COLO668 (cell line): ENCODE measurements around the gene MELK.
"Not testable (repeated sequence)": the region's sequence is repeated elsewhere in the genome, so short reads cannot be mapped to it uniquely, and the experiment has no call there.

Experiments used
- DNase-seq: peaks from one replicate; lab custom pipeline; 2025; ENCODE audit not compliant: unreplicated experiment; lab: John Stamatoyannopoulos, UW

Gene MELK

DNA sequence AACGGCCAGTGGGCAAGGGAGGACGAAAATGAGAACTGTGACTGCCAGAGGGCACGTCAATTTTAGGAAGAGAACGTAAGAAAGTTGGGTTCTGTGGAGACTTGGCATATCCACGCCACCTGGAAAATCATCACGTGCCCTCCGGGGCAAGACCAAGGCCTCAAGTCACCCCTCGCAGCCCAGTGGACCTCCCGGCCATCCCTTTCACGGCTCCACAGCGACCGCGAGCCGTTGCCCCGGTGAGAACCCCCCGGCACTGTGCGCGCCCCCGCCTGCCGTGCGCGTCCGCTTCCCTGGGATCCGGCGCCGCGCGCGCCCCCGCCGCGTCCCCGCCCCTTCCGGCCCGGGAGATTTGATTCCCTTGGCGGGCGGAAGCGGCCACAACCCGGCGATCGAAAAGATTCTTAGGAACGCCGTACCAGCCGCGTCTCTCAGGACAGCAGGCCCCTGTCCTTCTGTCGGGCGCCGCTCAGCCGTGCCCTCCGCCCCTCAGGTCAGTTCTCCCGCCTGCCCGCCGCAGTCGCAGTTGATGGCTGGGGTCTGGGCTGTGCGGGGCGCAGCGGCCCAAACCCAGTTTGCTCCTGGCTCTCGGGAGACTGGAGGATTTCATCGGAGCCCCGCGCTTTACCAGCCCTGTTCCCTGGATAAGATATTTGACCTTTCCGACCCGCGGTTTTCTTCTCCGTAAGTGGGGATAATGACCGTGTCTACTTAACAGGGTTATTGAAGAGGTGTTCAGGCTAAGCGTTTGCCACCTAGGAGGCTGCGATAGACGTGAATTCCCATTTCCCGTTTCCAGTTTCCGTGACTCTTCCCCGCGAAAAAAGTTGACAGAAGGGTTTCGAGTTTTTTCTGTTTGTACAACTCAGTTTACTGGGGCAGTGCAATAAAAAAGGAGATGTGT is at the start of gene MELK:
MELK (plus strand) TSS at position 381 of the 904 bp plus-strand sequence. CDS start 8,787 bp downstream, outside the sequence.
- peak; percentile 92 for DNase-seq

DNA sequence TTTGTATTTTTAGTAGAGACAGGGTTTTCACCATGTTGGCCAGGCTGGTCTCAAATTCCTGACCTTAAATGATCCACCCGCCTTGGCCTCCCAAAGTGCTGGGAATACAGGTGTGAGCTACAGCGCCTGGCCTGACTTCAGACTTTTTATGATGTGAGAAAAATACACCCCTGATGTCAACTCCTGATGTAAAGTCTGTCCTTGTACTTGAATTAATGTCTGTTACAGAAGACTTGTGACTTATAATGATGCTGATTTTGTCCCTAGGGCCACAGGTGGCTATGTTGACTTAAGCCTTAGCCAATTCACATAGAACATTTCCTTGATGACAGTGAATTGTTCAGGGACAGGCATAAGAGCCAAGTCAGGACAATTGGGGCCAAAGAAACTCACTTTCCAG is 42.5 kb upstream of the MELK start:
- DNase-seq: no peak

DNA sequence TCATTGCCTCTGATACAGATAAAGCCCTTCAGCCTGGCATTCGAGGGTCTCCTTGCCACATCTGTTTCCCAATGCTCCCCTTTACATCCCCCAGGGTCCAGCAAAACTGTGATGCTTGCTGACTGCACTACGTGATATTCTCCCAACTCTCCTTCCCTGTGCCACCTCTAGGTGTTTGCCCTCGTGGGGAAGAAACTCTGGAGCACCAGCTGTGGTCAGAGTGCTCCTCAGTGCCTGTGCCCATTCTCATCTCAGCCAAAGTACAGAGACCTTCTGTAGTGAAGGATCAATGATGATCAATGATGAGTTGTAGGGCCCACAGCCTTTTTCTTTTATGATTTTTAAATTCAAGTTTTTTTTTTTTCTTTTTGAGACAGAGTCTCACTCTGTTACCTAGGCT is 40.3 kb upstream of the MELK start:
- DNase-seq: no peak

DNA sequence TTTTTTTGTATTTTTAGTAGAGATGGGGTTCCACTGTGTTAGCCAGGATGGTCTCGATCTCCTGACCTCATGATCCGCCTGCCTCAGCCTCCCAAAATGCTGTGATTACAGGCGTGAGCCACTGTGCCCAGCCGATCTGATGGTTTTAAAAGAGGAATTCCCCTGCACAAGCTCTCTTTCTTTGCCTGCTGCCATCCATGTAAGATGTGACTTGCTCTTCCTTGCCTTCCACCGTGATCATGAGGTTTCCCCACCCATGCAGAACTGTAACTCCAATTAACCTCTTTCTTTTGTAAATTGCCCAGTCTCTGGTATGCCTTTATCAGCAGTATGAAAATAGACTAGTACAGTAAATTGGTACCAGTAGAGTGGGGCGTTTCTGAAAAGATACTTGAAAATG is 39.0 kb upstream of the MELK start:
- not testable (repeated sequence) for DNase-seq

DNA sequence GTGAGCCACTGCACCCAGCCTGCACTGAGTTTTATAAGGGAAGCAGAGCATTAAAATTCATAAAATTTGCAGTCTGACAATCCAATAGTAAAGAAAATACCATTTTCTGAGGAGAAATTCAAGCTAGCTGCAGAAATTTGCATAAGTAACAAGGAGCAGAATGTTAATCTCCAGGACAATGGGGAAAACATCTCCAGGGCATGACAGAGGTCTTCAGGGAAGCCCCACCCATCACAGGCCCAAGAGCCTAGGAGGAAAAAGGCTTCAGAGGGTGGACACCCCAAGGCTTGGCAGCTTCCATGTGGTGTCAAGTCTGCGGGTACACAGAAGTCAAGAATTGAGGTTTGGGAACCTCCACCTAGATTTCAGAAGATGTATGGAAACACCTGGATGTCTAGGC is 37.6 kb upstream of the MELK start:
- DNase-seq: no peak

DNA sequence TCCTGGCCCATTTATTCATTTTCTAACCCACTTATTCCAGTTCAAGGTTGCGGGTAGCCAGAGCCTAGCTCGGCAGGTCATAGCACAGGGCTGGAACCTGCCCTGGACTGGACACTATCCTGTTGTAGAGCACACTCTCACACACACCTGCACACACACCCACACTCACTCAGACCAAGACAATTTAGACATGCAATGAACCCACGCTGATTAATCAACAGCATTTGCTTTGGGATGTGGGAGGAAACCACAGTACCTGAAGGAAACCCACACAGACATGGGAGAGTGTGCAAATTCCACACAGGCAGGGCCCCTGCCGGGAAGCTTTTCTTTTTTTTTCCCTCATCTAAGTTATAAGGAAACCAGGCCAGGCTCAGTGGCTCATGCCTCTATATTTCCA is 34.8 kb upstream of the MELK start:
- no peak for DNase-seq

DNA sequence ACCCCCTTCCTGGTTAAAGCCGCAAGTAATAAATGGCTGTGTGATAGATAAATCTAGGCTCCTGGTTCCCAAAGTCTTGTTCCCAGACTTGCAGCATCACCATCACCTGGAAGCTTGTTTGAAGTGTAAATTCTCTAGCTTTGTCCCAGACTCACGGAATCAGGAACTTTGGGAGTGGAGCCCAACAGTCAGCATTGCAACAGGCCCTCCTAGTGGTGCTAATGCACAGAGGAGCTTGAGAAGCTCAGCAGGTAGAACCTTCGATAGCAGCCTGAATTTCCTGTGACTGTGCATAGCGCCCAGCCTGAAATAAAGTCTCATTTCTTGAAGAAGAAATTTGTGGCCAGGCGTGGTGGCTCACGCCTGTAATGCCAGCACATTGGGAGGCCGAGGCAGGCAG is 30.3 kb upstream of the MELK start:
- DNase-seq: no peak

DNA sequence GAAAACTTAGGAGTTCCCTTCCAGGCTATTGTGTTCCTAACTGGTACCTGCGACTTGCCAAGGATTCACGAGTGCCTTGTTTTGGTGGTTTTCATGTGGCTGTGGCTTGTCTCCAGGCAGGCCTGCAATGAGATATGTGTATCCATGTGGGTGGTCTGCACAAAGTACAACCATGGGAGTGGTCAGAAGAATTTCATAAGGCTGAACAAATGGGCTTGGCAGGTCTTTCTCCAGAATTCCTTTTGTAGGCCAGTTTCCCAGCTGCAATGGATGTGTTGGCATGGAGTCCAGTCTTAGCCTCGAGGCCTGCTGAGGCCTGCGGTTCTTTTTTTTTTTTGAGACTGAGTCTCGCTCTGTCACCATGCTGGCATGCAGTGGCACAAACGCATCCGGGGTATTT is 28.8 kb upstream of the MELK start:
- DNase-seq: no peak

DNA sequence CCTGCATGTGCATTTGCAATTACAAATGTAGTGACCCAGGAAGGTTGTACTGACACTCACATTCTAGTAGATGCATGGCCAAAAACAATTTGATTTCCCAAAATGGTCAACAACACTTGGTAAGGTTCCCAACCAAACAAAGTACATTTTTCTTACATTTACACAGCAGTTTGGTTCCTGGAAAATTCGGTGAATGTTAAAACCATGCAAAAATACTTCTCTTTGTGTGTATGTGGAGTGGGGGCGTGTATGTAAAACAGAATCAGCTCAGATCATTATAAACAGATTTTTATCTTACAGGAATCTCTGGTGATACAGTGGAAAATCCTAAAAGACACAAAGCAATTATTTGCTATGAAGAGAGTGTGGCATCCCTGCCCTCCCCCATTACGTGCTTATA is 25.1 kb upstream of the MELK start:
- DNase-seq: no peak

DNA sequence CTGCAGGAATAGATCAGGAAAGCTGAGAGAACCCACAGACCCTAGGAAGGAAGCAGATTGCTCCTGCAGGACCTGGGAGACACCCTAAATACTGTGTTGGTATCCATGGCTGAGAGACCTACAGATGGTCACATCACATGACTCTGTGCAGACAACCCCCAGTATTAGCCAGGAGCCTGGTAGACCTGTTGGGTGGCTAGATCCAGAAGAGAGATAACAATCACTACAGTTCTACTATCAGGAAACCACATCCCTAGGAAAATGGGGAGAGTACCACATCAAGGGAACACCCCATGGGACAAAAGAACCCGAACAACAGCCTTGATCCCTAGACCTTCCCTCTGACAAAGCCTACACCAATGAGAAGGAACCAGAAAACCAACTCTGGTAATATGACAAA is 24.2 kb upstream of the MELK start:
- DNase-seq: no peak

DNA sequence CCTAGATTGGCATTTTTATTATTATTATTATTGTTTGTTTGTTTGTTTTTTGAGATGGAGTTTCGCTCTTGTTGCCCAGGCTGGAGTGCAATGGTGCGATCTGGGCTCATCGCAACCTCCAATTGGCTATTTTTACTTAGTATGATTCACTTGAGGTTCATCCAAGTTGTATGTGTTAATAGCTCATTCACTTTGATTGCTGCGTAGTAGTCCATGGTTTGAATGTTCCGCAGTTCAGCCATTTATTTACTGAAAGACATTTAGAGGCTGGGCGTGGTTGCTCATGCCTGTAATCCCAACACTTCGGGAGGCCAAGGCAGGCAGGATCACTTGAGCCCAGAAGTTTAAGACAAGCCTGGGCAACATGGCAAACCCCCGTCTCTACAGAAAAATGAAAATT is 22.6 kb upstream of the MELK start:
- DNase-seq: no peak

DNA sequence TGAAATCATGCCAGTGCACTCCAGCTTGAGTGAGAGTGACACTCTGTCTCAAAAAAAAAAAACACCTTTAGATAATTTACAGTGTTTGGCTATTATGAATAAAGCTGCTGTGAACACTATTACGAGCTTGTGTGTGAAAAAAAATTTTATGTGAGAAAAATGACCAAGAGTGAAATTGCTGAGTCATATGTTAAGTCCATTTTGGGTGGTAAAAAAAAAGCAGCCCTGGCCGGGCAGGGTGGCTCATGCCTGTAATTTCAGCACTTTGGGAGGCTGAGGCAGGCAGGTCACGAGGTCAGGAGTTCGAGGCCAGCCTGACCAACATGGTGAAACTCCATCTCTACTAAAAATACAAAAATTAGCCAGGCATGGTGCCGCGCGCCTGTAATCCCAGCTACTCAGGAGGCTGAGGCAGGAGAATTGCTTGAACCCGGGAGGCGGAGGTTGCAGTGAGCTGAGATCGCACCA is 22.0 kb upstream of the MELK start:
- not testable (repeated sequence) for DNase-seq

DNA sequence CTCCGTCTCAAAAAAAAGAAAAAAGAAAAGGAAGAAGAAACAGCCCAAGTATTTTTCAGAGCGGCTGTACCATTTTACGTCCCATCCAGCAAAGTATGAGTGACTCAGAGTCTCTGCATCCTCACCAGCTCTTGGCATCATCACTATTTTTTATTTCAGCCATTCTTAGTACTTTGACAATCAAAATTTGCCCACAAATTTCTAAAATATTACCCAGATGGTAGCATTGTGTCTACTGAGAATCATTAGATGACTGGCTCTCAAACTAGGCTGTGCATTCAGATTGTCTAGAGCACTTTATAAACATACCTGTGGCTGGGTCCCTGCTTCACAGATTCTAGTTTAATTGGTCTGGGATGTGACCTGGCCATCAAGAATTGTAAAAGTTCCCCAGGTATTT is 21.6 kb upstream of the MELK start:
- no peak for DNase-seq

DNA sequence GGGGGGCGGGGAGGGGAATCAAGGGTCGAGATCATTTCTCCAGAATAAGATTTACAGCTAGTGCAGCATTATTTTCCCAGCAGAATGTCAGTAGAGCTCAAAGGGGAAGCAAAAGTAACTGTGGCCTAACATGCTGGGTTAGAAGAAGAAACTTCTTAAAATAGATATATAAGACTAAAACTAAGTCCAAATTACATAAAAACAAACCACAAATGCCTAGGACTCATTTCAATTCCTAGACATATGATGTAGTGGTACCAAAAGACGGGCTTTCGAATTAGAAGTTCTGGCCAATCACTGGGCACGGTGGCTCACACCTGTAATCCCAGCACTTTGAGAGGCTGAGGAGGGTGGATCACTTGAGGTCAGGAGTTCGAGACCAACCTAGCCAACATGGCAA is 20.8 kb upstream of the MELK start:
- DNase-seq: no peak

DNA sequence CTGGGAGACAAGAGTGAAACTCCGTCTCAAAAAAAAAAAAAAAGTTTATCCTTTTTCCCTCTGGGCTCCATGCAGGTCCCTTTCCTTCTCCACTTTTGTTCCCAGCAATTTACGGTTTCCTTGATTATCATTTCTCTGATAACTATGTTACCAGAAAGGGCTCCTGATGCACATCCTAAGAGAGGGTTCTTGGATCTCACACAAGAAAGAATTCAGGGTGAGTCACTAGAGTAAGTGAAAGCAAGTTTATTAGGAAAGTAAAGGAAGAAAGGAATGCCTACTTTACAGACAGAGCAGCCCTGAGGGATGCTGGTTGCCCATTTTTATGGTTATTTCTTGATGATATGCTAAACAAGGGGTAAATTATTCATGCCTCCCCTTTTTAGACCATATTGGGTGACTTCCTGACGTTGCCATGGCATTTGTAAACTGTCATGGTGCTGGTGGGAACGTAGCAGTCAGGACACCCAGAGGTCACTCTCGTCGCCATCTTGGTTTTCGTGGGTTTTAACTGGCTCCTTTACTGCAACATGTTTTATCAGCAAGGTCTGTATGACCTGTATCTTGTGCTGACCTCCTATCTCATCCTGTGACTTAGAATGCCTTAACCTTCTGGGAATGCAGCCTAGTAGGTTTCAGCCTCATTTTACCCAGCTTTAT is 13.5 kb upstream of the MELK start:
- no peak for DNase-seq

DNA sequence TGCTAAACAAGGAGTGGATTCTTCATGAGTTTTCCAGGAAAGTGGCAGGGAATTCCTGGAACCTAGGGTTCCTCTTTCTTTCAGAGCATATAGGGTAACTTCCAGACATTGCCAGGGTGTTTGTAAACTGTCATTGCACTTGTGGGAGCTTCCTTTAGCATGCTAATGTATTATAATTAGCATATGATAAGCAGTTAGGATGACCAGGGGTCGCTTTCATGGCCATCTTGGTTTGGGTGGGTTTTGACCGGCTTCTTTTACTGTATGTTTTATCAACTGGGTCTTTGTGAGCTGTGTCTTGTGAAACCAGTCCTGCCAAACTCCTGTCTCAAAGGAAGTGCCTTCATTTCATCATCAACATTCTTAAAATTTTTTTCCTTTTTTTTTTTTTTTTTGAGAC is 11.9 kb upstream of the MELK start:
- DNase-seq: no peak

DNA sequence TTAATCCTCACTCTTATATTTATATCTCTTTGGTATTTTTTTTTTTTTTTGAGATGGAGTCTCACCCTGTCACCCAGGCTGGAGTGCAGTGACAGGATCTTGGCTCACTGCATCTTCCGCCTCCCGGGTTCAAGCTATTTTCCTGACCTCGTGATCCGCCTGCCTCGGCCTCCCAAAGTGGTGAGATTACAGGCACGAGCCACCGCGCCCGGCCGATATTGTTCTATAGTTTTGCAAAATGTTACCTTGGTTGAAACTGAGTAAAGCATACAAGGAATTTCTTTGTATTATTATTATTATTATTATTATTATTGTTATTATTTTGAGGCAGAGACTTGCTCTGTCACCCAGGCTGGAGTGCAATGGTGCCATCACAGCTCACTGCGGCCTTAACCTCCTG is 9.9 kb upstream of the MELK start:
- not testable (repeated sequence) for DNase-seq

DNA sequence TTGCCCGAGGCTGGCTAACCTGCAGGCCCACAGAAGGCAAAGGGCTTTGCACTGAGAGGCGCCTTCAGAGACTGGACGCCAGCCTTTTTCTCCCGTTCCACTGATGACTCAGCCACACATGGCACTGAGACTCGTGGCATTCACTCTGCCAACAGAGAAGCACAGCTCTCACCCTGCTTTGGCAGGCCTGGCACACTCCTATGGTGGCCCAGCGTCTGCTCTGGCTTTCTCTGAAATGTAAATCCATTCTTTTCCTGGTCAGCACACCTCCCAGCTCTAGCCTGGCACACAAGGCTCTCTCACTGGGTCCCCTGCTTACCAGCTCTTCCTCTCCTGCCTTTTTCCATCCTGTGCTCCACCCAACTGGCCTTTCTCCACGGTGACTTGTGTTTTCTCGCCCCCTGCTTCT is 5.9 kb upstream of the MELK start:
- no peak for DNase-seq

DNA sequence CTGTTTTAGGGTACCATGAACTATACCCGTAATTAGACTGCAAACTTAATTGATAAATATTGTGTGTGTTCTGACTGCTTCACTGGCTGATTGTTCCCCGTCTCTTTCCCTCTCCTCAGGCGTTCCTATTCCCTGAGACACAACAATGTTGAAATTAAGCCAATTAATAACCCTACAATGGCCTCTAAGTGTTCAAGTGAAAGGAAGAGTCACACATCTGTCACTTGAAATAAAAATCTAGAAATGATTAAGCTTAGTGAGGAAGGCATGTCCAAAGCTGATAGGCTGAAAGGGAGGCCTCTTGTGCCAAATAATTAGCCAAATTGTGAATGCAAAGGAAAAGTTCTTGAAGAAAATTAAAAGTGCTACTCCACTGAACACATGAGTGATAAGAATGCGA is 4.0 kb upstream of the MELK start:
- DNase-seq: not testable (repeated sequence)

DNA sequence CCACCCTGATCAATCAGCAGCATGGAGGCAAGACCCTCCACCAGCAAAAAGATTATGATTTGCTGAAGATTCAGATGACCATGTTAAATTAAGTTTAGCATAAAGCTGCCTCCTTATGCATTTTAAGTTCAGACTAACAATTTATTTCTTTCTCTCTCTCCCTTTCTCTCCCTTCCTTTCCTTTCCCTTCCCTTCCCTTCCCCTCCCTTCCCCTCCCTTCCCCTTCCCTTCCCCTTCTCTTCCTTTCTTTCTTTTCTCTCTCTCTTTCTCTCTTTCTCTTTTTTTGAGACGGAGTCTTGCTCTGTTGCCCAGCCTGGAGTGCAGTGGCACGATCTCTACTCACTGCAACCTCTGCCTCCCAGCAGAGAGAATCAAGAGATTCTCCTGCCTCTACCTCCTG is 1.4 kb upstream of the MELK start:
- no peak for DNase-seq

DNA sequence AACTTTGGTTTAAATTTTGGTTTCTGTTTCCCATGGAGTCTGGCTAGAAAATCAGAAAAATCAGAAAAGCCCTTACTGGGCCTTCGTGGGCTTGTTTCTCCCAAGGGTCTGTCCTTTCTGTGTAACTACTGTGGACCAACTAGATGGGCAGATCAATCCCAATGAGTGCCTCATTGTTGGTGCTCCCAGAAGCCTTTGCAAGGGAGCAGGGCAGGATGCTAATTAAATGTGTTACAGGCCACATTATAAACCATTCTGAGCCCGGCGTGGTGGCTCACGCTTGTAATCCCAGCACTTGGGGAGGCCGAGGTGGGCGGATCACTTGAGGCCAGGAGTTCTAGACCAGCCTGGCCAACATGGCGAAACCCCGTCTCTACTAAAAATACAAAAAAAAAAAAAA is 1.4 kb downstream of the MELK start:
- DNase-seq: not testable (repeated sequence)

DNA sequence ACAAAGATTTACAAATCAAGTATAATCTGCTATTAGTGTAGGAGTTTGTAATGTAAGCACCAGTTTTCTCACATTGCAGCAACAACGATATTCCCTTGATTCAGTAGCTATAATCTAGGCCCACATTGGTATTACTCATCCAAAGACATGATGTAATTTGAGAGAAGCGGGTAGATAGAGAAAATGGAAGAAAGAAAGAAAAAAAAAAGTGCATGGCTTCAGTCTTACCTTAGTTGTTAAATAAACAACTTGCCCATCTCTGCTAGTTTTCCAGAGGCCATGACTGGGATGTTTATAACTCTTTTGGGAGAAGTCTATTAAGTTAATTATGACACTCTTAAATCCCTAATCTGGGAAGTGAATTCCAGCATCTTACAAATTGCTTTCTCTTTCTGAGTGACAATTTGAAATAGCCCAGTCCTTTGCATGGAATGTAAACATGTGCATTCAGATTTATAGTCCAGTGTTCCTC is 2.8 kb downstream of the MELK start:
- no peak for DNase-seq
